Osteocyte (in vitro differentiated cells): ENCODE measurements around the gene KAZN. TPM values are rescaled to one million over a fixed set of nuclear protein-coding genes. Genes with fewer than 3 reads are reported as not detected.

Experiments
- DNase-seq: peaks from one replicate; pipeline ENCODE4 v3.0.0; 2021; ENCODE audit warnings: mixed read lengths; ENCODE audit not compliant: unreplicated experiment; ENCODE audit errors: extremely low spot score
- H3K27ac Mint-ChIP-seq: one replicate; pipeline ENCODE4 v1.8.0; 2021; ENCODE audit warnings: mild to moderate bottlenecking, mixed read lengths; ENCODE audit not compliant: unreplicated experiment
- H3K27me3 Mint-ChIP-seq: one replicate; pipeline ENCODE4 v1.8.0; 2021; ENCODE audit warnings: mixed read lengths; ENCODE audit not compliant: unreplicated experiment
- H3K36me3 Mint-ChIP-seq: one replicate; pipeline ENCODE4 v1.8.0; 2021; ENCODE audit warnings: mixed read lengths; ENCODE audit not compliant: unreplicated experiment
- H3K4me1 Mint-ChIP-seq: one replicate; pipeline ENCODE4 v1.8.0; 2021; ENCODE audit warnings: mixed read lengths; ENCODE audit not compliant: unreplicated experiment
- H3K4me3 Mint-ChIP-seq: one replicate; pipeline ENCODE4 v1.8.0; 2021; ENCODE audit warnings: mild to moderate bottlenecking, moderate library complexity, mixed read lengths; ENCODE audit not compliant: unreplicated experiment
- H3K9me3 Mint-ChIP-seq: one replicate; pipeline ENCODE4 v1.8.0; 2021; ENCODE audit warnings: mixed read lengths; ENCODE audit not compliant: unreplicated experiment
- total RNA-seq: library from RNA; stranded (reverse); gene quantifications from 2 replicates; pipeline ENCODE4 v1.2.1, GENCODE V29; 2021
- TF ChIP-seq, protein P1 (sequence below): fragments of 200-600 bp; sonication (generic); IDR thresholded peaks from 2 replicates; pipeline ENCODE4 v1.5.0; 2021; ENCODE audit warnings: antibody characterized with exemption, mild to moderate bottlenecking, moderate library complexity

The KAZN gene
- total RNA-seq, 1 donor from 2014 or later = 47.1 TPM

DNA sequence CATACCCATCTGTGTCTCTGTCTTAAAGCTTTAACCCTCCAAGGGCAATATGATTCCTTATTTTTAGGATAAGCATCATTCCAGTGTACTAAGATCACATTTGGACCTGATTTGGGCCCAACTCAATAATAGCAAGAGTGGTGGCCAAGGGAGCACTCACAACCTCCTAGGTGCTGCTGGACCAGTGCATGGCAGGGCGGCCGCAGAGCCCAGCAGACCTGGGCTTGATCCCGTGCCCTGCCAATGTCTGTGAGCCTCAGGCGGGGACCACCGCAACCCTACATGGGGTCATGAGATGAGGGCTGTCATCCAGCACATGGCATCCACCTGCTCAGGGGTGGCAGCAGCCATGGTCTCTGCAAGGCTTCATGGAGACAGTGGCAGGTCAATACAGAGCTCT lies 353.3 kb downstream of the KAZN start:
- H3K27me3 Mint-ChIP-seq = no peaks in the 10 kb centered on the region
- H3K27ac Mint-ChIP-seq = peak overlapping the region; percentile 78
- TF ChIP-seq, protein P1, sequence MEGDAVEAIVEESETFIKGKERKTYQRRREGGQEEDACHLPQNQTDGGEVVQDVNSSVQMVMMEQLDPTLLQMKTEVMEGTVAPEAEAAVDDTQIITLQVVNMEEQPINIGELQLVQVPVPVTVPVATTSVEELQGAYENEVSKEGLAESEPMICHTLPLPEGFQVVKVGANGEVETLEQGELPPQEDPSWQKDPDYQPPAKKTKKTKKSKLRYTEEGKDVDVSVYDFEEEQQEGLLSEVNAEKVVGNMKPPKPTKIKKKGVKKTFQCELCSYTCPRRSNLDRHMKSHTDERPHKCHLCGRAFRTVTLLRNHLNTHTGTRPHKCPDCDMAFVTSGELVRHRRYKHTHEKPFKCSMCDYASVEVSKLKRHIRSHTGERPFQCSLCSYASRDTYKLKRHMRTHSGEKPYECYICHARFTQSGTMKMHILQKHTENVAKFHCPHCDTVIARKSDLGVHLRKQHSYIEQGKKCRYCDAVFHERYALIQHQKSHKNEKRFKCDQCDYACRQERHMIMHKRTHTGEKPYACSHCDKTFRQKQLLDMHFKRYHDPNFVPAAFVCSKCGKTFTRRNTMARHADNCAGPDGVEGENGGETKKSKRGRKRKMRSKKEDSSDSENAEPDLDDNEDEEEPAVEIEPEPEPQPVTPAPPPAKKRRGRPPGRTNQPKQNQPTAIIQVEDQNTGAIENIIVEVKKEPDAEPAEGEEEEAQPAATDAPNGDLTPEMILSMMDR = no peak
- H3K9me3 Mint-ChIP-seq = no peaks in the 10 kb centered on the region
- no peak for DNase-seq
- H3K4me1 Mint-ChIP-seq = peaks cover 60% of the 10 kb centered on the region
- peaks cover 8% of the 10 kb centered on the region for H3K36me3 Mint-ChIP-seq
- no peak overlapping the region for H3K4me3 Mint-ChIP-seq

GRCh38 chr1:14952626-14953314 lies 354.3 kb downstream of the KAZN start:
- Mint-ChIP-seq H3K4me1 (peaks cover 57% of the 10 kb centered on the region), H3K9me3 (no peaks in the 10 kb centered on the region), H3K27ac (peak overlapping the region; percentile 78), H3K27me3 (no peaks in the 10 kb centered on the region), H3K4me3 (no peak overlapping the region), H3K36me3 (peaks cover 16% of the 10 kb centered on the region)
- TF ChIP-seq, protein P1 = no peak
- no peak for DNase-seq

DNA sequence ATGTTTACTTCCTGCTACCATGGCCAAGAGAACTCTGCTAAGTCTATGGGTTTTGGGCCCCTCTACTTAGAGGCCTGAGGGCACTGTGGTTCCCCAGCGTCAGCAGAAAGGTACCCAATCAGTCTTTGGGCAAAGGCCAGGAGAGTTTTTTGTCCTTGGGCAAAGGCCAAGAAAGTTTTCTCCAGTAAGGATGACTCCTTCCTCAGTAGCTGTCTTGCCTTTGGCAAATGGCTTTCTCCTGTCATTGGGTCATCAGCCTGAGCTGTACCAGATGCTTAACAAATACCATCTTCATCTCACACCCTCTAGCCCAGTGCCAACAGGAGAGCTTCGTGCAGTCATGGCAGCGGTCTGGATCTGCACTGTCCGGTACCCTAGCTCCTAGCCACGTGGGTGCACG lies 355.7 kb downstream of the KAZN start:
- Mint-ChIP-seq H3K9me3 (no peaks in the 10 kb centered on the region), H3K27me3 (no peaks in the 10 kb centered on the region), H3K36me3 (peaks cover 16% of the 10 kb centered on the region), H3K4me3 (no peak overlapping the region), H3K27ac (no peak overlapping the region), H3K4me1 (peaks cover 48% of the 10 kb centered on the region)
- TF ChIP-seq, protein P1 = no peak
- no peak for DNase-seq

- Mint-ChIP-seq H3K27ac (peak overlapping the region; percentile 23), H3K27me3 (no peaks in the 10 kb centered on the region)
- no peak for DNase-seq
Measured at GRCh38 chr1:14954930-14955329, 356.4 kb downstream of the KAZN start.

DNA sequence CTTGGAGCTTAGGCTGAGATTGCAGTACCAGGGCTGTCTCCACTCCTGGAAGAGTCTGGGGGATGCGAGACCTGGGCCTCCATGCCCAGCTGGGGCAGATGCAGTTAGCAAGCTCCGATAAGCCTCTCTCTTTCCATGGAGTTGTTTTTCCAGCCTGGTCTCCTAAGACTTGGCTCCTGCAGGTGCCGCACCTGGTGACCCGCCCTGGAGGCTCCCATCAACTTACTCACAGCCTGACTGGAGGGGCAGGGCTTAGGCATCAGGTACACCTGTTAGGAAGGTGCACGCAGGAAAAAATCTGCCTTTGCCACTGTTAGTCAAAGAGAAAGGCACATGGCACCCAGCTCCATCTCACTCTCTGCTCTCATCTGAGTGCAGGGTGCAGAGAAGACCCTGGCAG lies 356.9 kb downstream of the KAZN start:
- no peaks in the 10 kb centered on the region for H3K27me3 Mint-ChIP-seq
- no peak overlapping the region for H3K27ac Mint-ChIP-seq

More at GRCh38 chr1:14954930-14955329, 356.4 kb downstream of the KAZN start:
- Mint-ChIP-seq H3K4me1 (peaks cover 41% of the 10 kb centered on the region), H3K4me3 (no peak overlapping the region), H3K36me3 (peaks cover 16% of the 10 kb centered on the region), H3K9me3 (no peaks in the 10 kb centered on the region)
- TF ChIP-seq, protein P1 = no peak

More for the DNA sequence above, 356.9 kb downstream of the KAZN start:
- TF ChIP-seq, protein P1 = no peak
- peaks cover 36% of the 10 kb centered on the region for H3K4me1 Mint-ChIP-seq
- no peak for DNase-seq
- H3K4me3 Mint-ChIP-seq = no peak overlapping the region
- no peaks in the 10 kb centered on the region for H3K9me3 Mint-ChIP-seq
- H3K36me3 Mint-ChIP-seq = peaks cover 16% of the 10 kb centered on the region
